HG03439 (cell line): ENCODE data around the gene STAU1.
"Not testable (repeated sequence)": the region's sequence is repeated elsewhere in the genome, so short reads cannot be mapped to it uniquely, and the experiment has no call there.

Experiments used
- ATAC-seq: cut with Tn5 transposase; IDR thresholded peaks from one replicate; pipeline ENCODE4 v1.9.1; 2021; ENCODE audit warnings: mild to moderate bottlenecking, moderate library complexity; ENCODE audit not compliant: unreplicated experiment

The STAU1 gene

GRCh38 chr20:49123982-49124381 is 64.2 kb downstream of the STAU1 start:
- ATAC-seq, result no peak

- ATAC-seq, result no peak
These were observed 65.2 kb downstream of the STAU1 start for GRCh38 chr20:49122920-49123319.

- no peak for ATAC-seq
These were observed 68.1 kb downstream of the STAU1 start for GRCh38 chr20:49119988-49120387.

GRCh38 chr20:49118307-49118706 is 69.8 kb downstream of the STAU1 start:
- no peak for ATAC-seq

GRCh38 chr20:49115564-49115963 is 72.6 kb downstream of the STAU1 start:
- ATAC-seq, result no peak

- no peak for ATAC-seq
These were observed 75.4 kb downstream of the STAU1 start for GRCh38 chr20:49112596-49113274.

- ATAC-seq, result no peak
These were observed 77.1 kb downstream of the STAU1 start for GRCh38 chr20:49110767-49111694.

- no peak for ATAC-seq
These were observed 81.8 kb downstream of the STAU1 start for GRCh38 chr20:49106328-49106727.

GRCh38 chr20:49104979-49105547 is 83.1 kb downstream of the STAU1 start:
- ATAC-seq, result not testable (repeated sequence)

- ATAC-seq, result no peak
These were observed 83.8 kb downstream of the STAU1 start for GRCh38 chr20:49104365-49104648.

- ATAC-seq, result no peak
These were observed 84.3 kb downstream of the STAU1 start for GRCh38 chr20:49103647-49104364.

GRCh38 chr20:49103019-49103418 is 85.1 kb downstream of the STAU1 start:
- ATAC-seq, result no peak

GRCh38 chr20:49100972-49101371 is 87.2 kb downstream of the STAU1 start:
- no peak for ATAC-seq

GRCh38 chr20:49100292-49100691 is 87.8 kb downstream of the STAU1 start:
- ATAC-seq, result not testable (repeated sequence)

- no peak for ATAC-seq
These were observed 89.1 kb downstream of the STAU1 start for GRCh38 chr20:49099011-49099410.

GRCh38 chr20:49098136-49098535 is 90.0 kb downstream of the STAU1 start:
- no peak for ATAC-seq

- no peak for ATAC-seq
These were observed 91.0 kb downstream of the STAU1 start for GRCh38 chr20:49097159-49097558.

- no peak for ATAC-seq
These were observed 91.9 kb downstream of the STAU1 start for GRCh38 chr20:49096203-49096730.

- no peak for ATAC-seq
These were observed 96.4 kb downstream of the STAU1 start for GRCh38 chr20:49091762-49092161.

- no peak for ATAC-seq
These were observed 97.0 kb downstream of the STAU1 start for GRCh38 chr20:49091104-49091503.

GRCh38 chr20:49082295-49082694 is 105.8 kb downstream of the STAU1 start:
- ATAC-seq, result not testable (repeated sequence)
